DMS53 treated with DMSO at 0.1 percent for 48 hours (cell line): ENCODE results near the gene NCBP3.

Source experiments
- DNase-seq: peaks from one replicate; lab custom pipeline; 2025; ENCODE audit not compliant: unreplicated experiment; lab: John Stamatoyannopoulos, UW

Gene NCBP3

GRCh38 chr17:3761036-3761917 is 84.8 kb downstream of the NCBP3 start:
- no peak for DNase-seq

DNA sequence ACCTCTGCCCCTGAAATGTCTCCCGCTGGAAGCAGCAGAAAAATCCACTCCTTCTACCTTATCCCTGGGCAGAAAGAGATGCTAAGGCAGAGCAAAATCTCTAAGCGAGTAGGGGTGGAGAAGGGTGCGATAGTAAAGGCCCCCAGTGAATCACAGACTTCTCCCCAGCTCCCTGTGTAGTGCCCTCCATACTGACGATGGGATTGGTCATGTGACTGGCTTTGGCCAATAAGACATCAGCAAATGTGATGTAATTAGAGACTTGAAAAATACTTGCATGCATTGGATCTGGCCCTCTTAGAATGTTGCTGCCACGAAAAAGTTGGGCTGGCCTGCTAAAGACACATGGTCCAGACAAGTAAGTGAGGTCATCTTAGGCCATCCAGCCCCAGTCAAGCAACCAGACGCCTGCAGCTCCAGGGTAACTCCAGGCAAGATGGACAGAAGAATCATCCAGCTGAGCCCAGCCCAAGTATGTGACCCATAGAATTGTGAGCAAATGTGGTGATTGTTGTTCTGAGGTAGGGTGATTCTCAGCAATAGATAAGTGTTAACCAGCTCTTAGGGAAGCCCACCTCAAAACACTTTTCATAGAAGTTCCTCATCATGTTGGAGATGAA is 86.3 kb downstream of the NCBP3 start:
- DNase-seq = no peak

DNA sequence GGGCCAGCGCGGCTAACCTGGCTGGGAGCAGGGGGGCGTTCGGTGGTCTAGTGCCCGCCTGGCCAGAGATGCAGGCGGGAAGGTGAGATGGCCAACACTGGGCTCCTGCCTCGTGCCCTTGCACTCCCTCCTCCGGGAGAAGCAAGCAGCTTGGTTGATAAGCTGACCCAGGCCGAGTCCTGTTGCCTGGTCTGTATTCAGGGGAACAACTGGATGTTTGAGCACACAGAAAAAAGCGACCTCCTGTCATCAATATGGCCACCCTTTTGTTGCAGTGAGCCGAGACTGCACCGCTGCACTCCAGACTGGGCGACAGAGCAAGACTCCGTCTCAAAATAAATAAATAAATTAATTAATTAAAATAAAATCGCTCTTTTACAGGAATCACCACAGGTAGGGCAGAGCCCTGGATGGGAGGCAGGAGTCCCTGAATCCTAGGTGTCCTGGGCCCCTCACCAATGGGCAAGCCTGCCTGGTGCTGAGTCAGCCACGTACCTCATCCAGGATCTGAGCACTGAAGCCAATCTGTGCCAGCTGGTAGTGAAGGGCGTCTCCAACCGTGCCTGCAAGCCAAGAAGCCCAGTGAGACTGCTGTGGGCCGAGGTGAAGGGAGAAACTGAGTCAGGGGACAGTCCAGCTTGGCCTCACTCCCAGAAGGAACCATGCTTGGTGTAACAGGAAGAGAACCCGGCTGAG is 90.6 kb downstream of the NCBP3 start:
- DNase-seq = no peak

DNA sequence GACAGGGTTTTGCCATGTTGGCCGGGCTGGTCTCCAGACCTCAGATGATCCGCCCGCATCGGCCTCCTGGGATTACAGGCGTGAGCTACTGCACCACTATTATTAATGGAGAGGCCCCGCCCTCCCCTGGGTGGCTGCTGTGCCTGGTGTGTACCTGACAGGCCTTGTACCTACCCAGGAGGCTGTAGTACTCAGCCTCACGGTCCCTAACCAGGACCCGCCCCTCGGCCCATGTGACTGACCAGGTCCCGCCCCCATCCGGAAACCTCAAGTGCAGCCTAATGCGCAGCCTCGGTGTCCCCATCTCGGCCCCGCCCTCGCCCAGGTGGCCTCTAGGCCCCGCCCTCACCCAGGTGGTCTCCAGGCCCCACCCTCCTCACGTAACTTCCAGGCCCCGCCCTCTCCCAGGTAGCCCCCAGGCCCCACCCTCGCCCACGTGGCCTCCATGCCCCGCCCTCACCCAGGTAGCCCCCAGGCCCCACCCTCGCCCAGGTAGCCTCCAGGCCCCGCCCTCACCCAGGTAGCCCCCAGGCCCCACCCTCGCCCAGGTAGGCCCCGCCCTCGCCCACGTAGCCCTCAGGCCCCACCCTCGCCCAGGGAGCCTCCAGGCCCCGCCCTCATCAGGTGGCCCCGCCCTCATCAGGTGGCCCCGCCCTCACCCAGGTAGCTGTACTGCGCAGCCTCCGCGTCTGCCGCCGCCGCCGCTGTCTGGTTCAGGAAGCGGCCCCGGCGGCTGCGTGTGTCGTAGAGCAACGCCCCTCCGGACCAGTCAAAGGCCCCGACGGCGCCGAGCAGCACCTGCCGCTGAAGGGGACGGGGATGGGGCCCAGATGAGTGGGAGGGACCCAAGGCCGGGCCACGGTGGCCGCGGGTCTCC is 91.3 kb downstream of the NCBP3 start:
- DNase-seq = peak; percentile 93

- no peak for DNase-seq
Measured at GRCh38 chr17:3754066-3754457, 92.0 kb downstream of the NCBP3 start.

GRCh38 chr17:3753624-3754023 is 92.4 kb downstream of the NCBP3 start:
- DNase-seq = no peak
